ENCODE results near the gene IRF8.
A peak's percentile ranks its signal among the peaks of the same experiment; 100 is the strongest.

Gene IRF8

GRCh38 chr16:85882181-85882810, 16.7 kb upstream of the IRF8 start:
- no peak for TF ChIP-seq CTCF (IDR thresholded peaks at IDR 0.05; ENCODE audit: insufficient read depth, low read depth, low read length, missing control alignments)
- no peak for DNase-seq (ENCODE audit: low read depth)
- no peak overlapping the region for H3K4me3 ChIP-seq (ENCODE audit: low read length)

GRCh38 chr16:85883813-85884212, 15.1 kb upstream of the IRF8 start:
- H3K4me3 ChIP-seq (ENCODE audit: low read length): no peak overlapping the region
- no peak for DNase-seq (ENCODE audit: low read depth)
- TF ChIP-seq CTCF (IDR thresholded peaks at IDR 0.05; ENCODE audit: insufficient read depth, low read depth, low read length, missing control alignments): no peak

- no peak overlapping the region for H3K4me3 ChIP-seq (ENCODE audit: low read length)
- TF ChIP-seq CTCF (IDR thresholded peaks at IDR 0.05; ENCODE audit: insufficient read depth, low read depth, low read length, missing control alignments): no peak
- DNase-seq (ENCODE audit: low read depth): no peak
These were observed 14.0 kb upstream of the IRF8 start for GRCh38 chr16:85884808-85885463.

- no peak for TF ChIP-seq CTCF (IDR thresholded peaks at IDR 0.05; ENCODE audit: insufficient read depth, low read depth, low read length, missing control alignments)
- no peak overlapping the region for H3K4me3 ChIP-seq (ENCODE audit: low read length)
- DNase-seq (ENCODE audit: low read depth): no peak
These were observed 13.4 kb upstream of the IRF8 start for GRCh38 chr16:85885537-85885936.

GRCh38 chr16:85888405-85889331, 10.3 kb upstream of the IRF8 start:
- TF ChIP-seq CTCF (IDR thresholded peaks at IDR 0.05; ENCODE audit: insufficient read depth, low read depth, low read length, missing control alignments): no peak
- H3K4me3 ChIP-seq (ENCODE audit: low read length): no peak overlapping the region
- DNase-seq (ENCODE audit: low read depth): peak; percentile 41

- DNase-seq (ENCODE audit: low read depth): peak; percentile 70
- H3K4me3 ChIP-seq (ENCODE audit: low read length): no peak overlapping the region
- no peak for TF ChIP-seq CTCF (IDR thresholded peaks at IDR 0.05; ENCODE audit: insufficient read depth, low read depth, low read length, missing control alignments)
These were observed 7.8 kb upstream of the IRF8 start for GRCh38 chr16:85891033-85891775.
